Activated naive CD4-positive, alpha-beta T cell (primary cell): ENCODE data around the gene EVC.

Experiments
- DNase-seq, 4 experiments: peaks; one replicate each; lab custom pipeline; 2025; lab: John Stamatoyannopoulos, UW

EVC gene

GRCh38 chr4:5732158-5732557 is 21.2 kb downstream of the EVC start:
- DNase-seq: no peak

- no peak for DNase-seq
These were observed 23.9 kb downstream of the EVC start for GRCh38 chr4:5734853-5735252.

- DNase-seq: no peak
These were observed 24.5 kb downstream of the EVC start for GRCh38 chr4:5735463-5735862.

DNA sequence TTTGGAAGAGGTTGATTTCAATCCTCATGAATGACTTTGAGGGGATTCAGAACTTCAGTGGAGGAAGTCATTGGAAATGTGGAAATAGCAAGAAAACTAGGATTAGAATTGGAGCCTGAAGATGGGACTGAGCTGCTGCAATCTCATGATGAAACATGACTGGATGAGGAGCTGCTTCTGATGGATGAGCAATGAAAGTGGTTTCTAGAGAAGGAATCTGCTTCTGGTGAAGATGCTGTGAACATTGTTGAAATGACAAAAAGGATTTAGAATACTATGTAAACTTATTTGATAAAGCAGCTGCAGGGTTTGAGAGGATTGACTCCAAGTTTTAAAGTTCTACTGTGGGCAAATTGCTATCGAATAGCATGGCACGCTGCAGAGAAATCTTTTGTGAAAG is 27.1 kb downstream of the EVC start:
- DNase-seq: no peak

- DNase-seq: no peak
These were observed 31.4 kb downstream of the EVC start for GRCh38 chr4:5742388-5742787.

- no peak for DNase-seq
These were observed 32.0 kb downstream of the EVC start for GRCh38 chr4:5742968-5743367.

GRCh38 chr4:5746250-5746649 is 35.2 kb downstream of the EVC start:
- no peak for DNase-seq

- DNase-seq: no peak
These were observed 36.1 kb downstream of the EVC start for GRCh38 chr4:5746829-5747737.

DNA sequence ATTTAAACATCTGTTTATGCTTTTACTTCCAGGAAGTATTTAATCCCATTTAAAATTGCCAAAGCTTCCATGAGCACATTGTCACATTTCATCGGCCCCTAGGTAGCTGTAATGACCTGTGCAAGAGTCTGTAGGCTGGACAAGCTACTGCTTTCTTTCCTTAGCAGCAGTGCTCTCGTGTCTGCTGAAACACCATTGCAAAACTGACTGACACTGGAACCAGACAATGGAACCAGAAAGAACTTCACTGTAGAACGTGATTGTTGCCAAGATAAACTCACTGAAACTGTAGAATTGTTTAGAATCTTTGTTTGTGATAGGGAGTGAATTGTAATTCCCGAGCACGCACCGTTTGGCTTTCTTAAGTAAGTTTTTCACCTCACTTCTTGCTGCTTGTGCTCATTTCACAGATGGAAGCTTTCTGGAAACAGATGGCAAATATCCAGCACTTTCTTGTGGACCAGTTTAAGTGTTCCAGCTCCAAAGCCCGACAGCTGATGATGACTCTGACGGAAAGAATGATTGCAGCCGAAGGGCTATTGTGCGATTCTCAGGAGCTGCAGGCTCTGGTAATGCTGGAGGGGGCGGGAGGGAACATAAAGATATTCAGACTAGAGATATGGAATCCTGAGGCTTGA is 36.9 kb downstream of the EVC start:
- no peak for DNase-seq

DNA sequence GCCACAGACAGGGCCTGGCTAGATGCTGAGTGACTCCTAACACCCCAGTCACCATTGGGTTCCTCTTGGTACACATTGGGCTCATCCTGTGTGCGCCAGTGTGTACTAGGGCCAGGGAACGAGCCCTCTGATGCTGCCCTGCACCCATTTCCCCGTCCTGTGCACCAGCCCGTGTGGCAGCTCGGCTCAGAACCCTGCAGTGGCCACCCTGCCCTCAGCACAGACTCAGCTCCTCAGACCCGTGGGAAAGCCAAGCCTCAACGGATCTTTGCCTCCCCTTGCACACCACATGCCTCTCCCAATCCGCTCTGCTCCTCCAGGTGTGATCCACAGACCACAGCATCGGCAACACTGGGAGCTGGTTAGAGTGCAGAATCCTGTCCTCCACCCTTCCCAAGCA is 38.6 kb downstream of the EVC start:
- DNase-seq: no peak

DNA sequence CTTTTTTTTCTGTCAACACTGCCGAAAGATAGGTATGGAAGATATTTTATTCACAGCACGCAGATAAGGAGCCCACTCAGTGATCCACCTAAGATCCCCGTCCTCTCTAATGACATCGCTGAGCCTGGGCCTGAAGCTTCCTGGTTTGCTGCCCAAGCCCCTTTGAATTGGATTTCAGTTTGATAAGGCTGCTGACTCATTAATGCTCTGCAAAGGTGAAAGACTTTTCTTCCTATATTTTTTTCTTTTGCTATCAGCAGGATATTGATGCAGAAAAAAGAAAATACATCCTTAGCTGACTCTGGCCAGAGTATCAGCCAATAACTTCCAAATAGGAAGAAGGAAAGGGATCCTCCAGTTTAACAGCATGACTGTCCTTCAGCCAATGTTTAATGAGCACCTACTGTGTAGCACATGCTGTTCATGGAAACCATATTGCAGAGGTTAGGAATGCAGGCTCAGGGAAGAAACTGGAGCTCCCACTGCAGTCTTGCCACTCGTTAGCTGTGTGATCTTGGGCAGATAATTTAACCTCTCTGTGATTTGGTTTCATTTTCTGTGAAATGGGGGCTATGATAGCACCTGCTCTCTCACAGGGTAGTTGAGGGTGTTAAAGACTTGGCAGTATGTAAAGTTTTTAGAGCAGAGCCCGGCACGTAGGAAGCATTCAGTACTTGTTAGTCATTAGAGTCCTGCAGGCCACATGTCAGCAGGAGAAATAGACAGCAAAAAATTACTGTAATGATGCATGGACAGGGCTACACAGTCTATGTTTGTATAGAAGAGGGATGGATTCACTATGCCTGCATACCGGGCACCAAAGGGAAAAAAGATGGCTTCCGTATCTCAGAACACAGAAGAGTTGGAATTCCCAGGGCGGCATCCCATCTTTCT is 39.3 kb downstream of the EVC start:
- DNase-seq: no peak

GRCh38 chr4:5750946-5751665 is 40.1 kb downstream of the EVC start:
- no peak for DNase-seq

GRCh38 chr4:5751666-5752375 is 40.8 kb downstream of the EVC start:
- DNase-seq: no peak

DNA sequence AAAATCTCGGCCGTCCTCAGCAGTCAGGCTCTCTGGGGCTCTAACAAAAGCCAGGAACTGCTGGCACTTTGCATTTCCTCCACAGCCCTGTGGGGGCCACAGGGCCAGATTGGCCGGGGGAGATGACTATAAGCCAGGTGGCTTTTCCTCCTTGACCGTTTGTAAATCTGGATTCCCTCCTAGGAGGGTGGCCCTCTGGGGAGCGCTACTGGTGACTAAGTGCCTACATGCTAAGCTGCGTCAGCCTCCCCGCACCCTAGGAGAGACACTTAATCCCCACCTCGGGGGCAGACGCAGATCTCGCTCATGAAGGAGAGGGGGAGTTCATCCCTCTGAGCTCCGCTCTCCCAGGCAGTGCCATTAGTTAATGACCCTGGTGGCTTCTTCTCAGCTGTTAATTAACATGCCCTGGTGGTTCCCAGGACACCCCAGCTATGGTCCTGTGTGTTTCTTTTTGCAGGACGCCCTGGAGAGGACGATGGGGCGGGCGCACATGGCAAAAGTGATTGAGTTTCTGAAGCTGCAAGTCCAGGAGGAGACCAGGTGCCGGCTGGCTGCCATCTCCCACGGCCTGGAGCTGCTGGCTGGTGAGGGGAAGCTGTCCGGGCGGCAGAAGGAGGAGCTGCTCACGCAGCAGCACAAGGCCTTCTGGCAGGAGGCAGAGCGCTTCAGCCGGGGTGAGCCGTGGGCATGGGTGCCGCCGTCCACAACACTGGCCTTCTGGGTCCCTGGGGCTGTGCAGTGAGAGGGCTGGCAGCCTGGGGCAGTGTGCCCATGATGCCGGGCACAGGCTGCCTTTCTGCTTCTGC is 41.6 kb downstream of the EVC start:
- DNase-seq: no peak

DNA sequence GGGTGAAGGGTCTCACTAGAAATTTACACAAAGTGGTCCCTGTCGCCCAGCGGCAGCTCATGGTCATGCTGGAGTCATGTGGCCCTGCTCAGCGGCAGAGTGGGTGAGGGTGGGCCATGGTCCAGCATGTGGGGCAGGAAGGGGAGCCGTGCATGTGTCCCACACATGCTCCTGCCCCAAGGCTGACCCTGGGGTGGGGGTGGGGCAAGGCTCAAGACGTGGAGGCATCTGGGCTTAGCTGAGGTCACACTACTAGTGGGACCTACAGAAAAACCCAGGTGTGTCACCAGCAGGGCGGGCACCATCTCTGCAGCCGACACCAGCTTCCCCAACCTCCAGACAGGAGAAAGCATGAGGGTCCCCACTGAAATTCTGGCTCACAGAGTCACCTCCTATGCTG is 42.4 kb downstream of the EVC start:
- no peak for DNase-seq

DNA sequence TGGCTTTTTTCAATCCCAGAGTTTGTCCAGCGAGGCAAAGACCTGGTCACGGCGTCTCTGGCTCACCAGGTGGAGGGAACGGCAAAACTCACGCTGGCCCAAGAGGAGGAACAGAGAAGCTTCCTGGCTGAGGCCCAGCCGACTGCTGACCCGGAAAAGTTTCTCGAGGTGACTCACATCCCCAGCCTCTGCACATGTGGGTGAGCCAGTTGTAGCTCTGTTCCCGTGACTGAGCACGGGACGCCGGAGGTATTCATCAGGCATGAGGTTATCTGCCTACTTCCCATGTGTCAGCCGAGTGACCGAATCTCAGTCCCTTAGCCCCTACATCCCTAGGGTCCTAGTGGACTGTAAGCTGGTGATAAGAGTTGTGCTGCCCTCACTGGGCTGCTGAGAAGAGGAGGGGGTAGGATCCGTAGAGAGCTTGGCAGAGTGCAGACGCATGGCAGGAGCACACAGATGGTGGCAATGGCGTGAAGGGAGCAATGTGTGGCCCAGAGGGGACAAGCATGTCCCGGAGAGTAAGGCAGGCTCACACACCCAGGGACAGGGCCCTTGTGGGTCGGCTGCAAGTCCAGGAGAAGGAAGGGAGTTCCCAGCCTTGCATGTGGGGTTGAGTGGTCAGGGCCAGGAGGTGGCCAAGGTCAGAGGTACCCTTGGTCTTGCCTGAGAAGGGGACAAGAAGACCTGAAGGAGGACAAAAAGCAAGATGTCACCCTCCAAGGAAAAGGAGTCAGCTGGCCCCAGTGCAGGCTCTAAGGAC is 42.9 kb downstream of the EVC start:
- no peak for DNase-seq

GRCh38 chr4:5754529-5754881 is 43.5 kb downstream of the EVC start:
- no peak for DNase-seq

DNA sequence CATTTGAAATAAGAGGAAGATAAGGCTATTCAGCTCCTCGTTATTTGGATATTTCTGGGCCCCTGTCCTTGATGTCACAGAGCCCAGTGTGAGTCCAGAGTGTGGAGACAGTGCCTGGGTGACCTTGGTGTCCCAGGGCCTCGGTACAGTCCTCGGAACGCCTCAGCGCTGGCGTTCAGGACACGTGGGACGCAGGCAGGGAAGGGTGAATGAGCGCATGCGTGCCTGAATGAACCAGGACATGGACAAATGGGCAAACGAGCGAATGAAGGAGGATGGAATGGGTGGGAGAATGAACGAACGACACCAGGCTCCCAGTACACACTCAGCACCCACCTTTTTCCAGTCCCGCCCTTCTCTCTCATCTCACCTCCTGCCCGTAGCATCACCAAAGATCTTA is 44.2 kb downstream of the EVC start:
- no peak for DNase-seq

GRCh38 chr4:5755679-5756078 is 44.7 kb downstream of the EVC start:
- DNase-seq: no peak

DNA sequence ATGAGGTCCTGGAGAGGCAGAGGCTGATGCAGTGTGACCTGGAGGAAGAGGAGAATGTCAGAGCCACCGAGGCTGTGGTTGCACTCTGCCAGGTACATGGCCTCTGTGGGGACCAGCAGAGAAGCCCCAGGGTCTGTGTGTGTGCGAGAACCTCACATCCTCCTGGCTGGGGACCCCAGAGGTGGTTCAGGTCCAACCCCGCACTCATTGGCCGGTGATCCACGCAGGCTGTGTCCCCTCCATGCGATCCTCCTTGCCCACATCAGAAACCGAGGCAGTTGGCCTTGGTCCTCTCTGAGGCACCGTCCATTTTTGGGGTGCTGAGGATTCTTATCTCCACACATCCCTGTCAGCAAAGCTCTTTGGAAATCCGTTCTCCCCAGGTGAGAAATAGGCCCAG is 45.3 kb downstream of the EVC start:
- DNase-seq: no peak
